HAP-1 (cell line): ENCODE measurements around the gene CMSS1.
"Not testable (repeated sequence)": the region's sequence is repeated elsewhere in the genome, so short reads cannot be mapped to it uniquely, and the experiment has no call there.

ENCODE experiments used
- DNase-seq, 2 experiments: peaks; one replicate each; pipeline ENCODE4 v3.0.0-alpha.2; 2016 to 2020; ENCODE audit warnings: low spot score in 2 of 2
- H3K27me3 ChIP-seq: fragments of 250-450 bp; sonication (Bioruptor Pico); 2 replicates; pipeline ENCODE4 v1.5.1; 2020; ENCODE audit warnings: low read depth, mild to moderate bottlenecking, moderate library complexity
- H3K36me3 ChIP-seq: fragments of 250-450 bp; sonication (Bioruptor Pico); replicated peaks from 2 replicates; pipeline ENCODE4 v1.5.1; 2020; ENCODE audit warnings: mild to moderate bottlenecking
- H3K4me1 ChIP-seq: fragments of 250-450 bp; sonication (Bioruptor Pico); 2 replicates; pipeline ENCODE4 v1.5.1; 2020; ENCODE audit warnings: mild to moderate bottlenecking
- H3K4me3 ChIP-seq: fragments of 250-450 bp; sonication (Bioruptor Pico); 2 replicates; pipeline ENCODE4 v1.5.1; 2020; ENCODE audit warnings: mild to moderate bottlenecking, moderate library complexity
- H3K9me3 ChIP-seq: fragments of 250-450 bp; sonication (Bioruptor Pico); 2 replicates; pipeline ENCODE4 v1.5.1; 2020; ENCODE audit warnings: mild to moderate bottlenecking, moderate library complexity
- in situ Hi-C: fragments of 300-500 bp; cut with MboI; formaldehyde crosslinking; loops from 3 replicates; pipeline ENCODE4 v1.14.3; 2020; ENCODE audit warnings: low sequenced_read_pairs, inconsistent platforms, mixed read lengths

CMSS1 gene

DNA sequence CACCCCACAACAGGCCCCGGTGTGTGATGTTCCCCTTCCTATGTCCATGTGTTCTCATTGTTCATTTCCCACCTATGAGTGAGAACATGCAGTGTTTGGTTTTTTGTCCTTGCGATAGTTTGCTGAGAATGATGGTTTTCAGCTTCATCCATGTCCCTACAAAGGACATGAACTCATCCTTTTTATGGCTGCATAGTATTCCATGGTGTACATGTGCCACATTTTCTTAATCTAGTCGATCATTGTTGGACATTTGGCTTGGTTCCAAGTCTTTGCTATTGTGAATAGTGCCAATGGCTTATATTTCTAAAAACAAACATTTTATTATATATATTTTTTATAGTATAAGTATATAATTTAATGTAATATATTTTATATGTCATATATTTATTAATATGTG is 233.9 kb downstream of the CMSS1 start:
- not testable (repeated sequence) for H3K36me3 ChIP-seq, H3K9me3 ChIP-seq, H3K4me3 ChIP-seq, H3K27me3 ChIP-seq, DNase-seq
- peaks cover 11% of the 10 kb centered on the region for H3K4me1 ChIP-seq
- in situ Hi-C loops = loop anchor here (25.0 kb wide), 1 partner anchor 214 kb away; no protein-coding TSS in a partner anchor

DNA sequence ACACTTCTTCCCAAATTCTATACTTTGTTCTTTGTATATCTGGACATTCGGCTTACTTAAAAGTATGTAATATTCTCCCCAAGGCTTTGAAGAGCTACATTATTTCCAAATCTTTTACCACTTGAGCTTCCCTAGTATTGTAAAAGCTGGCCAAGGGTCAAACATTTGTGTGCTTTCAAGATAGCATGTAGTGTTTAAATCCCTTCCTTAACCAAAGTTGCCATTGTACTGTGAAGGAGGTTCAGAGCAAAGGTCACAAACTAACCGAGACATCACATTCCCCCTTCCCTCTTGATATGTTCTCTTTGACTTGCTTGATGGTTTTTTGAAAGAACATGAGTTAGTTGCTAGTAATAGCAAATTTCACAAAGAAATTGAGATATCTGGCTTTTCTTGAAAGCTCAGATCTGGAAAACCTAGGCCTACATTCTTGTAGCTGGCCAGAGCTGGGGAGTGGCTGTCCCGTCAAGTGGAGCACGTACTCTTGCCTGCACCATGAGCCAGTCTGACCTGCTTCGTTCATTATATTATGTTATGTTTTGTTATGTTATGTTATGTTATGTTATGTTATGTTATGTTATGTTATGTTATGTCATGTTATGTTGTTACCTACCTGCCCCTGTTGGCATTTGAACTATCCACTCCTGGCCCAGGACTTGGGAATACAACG is 236.4 kb downstream of the CMSS1 start:
- Histone ChIP-seq H3K4me3 (no peak overlapping the region), H3K9me3 (no peaks in the 10 kb centered on the region), H3K4me1 (no peaks in the 10 kb centered on the region), H3K36me3 (no peaks in the 10 kb centered on the region), H3K27me3 (no peaks in the 10 kb centered on the region)
- DNase-seq = no peak
- in situ Hi-C loops = loop anchor here (25.0 kb wide), 1 partner anchor 217 kb away; no protein-coding TSS in a partner anchor

DNA sequence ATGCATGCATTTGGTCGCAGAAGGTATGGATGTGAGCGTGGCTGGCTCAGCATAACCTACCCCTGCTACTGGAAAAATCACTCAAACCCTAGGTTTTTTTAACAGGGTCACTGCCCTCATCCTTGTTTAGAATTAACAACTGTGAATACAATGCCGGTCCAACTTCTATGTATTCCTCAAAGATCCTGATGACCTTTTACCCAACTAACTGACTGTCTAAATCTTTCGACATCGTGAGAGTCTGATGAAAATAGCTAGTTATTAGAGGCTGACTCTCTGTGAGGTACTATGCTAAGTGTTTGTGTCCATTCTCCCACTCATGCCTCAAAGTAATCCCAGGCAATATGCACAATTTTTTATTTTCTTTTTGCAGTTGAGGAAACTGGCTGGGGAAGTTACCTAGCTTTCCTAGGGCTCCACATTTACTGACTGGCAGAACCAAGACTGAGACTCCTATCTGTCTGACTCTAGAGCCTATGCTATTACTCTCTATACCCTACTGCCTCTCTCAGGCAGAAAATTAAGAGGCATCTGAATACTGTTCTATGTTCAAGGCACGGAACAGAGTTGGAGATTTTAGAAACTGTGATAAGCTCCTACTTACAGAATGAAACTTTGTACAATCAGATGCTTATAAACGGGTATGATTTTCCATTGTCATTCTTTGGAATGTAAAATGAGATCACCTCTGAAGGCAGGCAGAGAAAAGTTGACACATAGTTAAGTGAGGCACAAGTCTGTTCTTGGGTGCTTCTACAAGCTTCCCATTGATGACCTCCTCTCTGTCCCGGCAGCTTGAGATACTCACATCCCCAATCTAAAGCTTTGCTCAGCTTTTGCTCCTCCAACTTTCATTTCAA is 240.3 kb downstream of the CMSS1 start:
- Histone ChIP-seq H3K27me3 (no peaks in the 10 kb centered on the region), H3K4me3 (no peak overlapping the region), H3K4me1 (no peaks in the 10 kb centered on the region), H3K36me3 (no peaks in the 10 kb centered on the region), H3K9me3 (no peaks in the 10 kb centered on the region)
- in situ Hi-C loops = loop anchor here (25.0 kb wide), 1 partner anchor 221 kb away; no protein-coding TSS in a partner anchor
- DNase-seq = no peak

DNA sequence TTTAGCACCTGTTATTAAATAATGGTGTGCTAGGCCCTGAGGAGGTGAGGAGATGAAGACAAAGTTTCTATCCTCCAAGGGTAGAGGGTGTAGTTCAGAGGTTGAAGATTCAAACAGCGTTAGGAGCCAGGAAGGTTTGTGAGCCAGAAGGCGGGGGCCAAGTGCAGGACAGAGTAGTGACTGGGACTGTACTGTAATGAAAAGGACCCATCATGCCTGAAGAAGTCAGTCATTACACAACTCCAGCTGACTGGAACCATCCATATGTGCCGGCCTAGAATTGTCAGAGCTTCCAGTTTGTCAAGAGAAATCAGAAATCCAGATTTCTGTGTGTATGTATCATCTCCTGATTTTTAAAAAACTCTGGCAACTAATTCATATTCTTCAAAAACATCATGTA is 241.8 kb downstream of the CMSS1 start:
- no peaks in the 10 kb centered on the region for H3K4me1 ChIP-seq
- H3K9me3 ChIP-seq = no peaks in the 10 kb centered on the region
- H3K4me3 ChIP-seq = no peak overlapping the region
- in situ Hi-C loops = loop anchor here (25.0 kb wide), 1 partner anchor 222 kb away; no protein-coding TSS in a partner anchor
- no peak for DNase-seq
- no peaks in the 10 kb centered on the region for H3K27me3 ChIP-seq
- no peaks in the 10 kb centered on the region for H3K36me3 ChIP-seq

DNA sequence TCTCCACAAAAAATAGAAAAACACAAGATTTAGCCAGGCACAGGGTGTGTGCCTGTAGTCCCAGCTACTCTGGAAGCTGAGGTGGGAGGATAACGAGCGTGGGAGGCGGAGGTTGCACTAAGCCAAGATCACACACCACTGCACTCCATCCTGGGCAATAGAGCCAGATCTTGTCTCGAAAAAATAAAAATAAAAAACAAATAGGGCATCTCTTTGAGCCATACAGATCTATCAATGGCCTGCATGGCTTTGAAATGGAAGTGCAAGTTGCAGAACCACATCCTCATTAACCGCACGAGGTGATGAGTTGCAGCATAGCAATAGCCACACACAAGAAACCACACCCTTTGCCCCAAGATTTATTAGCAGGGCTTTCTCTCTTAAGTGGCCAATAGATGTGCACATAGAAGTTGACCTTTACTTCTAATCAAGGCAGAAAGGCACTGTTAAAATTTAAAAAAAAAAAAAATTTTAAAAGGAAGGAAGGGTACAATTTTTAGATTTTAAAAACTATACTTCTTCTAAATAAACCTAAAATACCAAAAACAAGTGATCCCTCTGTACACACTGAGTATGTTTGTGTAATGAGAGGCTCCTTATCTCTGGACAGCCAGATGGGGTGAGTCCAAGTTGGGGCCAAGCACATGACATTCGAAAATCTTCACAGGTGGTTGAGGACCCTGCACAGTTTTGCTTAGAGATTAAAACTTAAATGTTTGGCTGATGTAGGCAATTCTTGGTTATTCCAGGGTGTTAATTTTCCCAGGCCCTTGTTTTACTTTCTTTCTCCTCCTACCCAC is 243.2 kb downstream of the CMSS1 start:
- in situ Hi-C loops = loop anchor here (10.0 to 25.0 kb wide), 2 partner anchors 194 to 224 kb away; no protein-coding TSS in a partner anchor
- Histone ChIP-seq H3K36me3 (no peaks in the 10 kb centered on the region), H3K4me1 (no peaks in the 10 kb centered on the region), H3K27me3 (no peaks in the 10 kb centered on the region), H3K4me3 (no peak overlapping the region), H3K9me3 (no peaks in the 10 kb centered on the region)
- DNase-seq = no peak

DNA sequence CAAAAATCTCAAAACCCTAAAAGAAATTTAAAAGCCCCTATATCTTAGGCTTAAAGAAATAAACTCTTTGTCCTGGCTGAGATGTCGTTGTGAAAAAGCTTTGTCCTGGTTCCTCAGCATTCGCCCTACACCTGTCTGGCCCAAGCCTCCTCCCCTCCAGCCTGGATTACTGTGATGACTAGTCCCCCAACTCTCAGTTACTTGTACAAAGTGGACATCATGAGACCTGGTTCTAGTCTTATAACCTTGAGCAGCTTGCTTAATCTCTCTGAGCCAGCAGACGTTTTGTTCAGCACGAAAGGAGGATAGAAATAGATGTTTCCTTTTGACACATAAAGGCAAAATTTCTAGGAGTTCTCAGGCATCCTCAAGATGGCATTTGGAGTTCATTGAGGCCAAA is 245.0 kb downstream of the CMSS1 start:
- DNase-seq = no peak
- Histone ChIP-seq H3K36me3 (no peaks in the 10 kb centered on the region), H3K4me1 (no peaks in the 10 kb centered on the region), H3K4me3 (no peak overlapping the region), H3K9me3 (no peaks in the 10 kb centered on the region), H3K27me3 (no peaks in the 10 kb centered on the region)
- in situ Hi-C loops = loop anchor here (10.0 to 25.0 kb wide), 2 partner anchors 192 to 225 kb away; no protein-coding TSS in a partner anchor

DNA sequence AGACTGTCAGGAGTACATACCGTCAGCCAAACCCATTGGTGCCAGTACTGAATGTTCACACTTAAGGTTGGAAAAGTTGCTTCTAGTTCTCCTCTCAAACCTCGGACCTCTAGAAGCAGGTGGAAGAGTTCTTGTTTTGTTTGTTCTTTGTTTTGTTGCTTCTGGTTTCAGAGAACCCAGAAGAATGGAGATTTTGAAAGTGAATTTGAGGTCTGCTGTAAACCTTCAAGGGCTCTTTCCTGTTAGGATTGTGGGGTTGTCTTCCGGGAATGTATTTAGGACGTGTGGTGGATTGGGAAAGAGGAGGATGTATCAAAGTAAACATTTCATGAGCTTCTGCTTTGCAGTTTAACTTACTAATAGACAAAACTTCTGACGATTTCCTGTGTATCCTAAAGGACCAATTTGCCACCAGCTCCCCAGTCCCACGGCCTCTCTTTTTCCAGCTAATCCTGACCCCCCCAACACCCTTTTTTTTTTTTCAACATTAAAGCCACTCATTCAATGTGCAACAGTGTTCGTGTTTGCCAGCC is 246.3 kb downstream of the CMSS1 start:
- DNase-seq = no peak
- no peak overlapping the region for H3K4me3 ChIP-seq
- no peaks in the 10 kb centered on the region for H3K27me3 ChIP-seq
- H3K4me1 ChIP-seq = 0 out of 2 replicates have a peak, but pooled peaks cover 2% of the 10 kb centered on the region
- in situ Hi-C loops = loop anchor here (10.0 to 25.0 kb wide), 2 partner anchors 191 to 227 kb away; no protein-coding TSS in a partner anchor
- no peaks in the 10 kb centered on the region for H3K36me3 ChIP-seq
- H3K9me3 ChIP-seq = no peaks in the 10 kb centered on the region

DNA sequence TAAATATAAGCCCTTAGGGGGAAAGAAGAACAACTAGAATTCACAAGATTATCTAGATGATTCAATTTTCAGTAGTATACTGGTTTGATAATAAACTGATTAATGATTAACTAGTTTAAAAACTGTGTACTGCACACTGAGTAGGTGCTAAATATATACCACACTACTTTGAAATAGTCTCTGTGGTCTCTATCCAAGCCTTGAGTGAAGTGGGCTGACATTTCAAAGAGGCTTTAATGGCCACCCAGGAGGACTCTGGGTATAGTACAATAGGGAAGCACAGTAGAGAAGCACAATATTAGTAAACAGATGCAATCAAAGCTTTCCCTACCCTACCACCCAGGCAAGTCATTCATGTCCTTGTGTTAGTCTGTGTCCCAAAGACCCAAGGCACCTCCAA is 249.9 kb downstream of the CMSS1 start:
- no peaks in the 10 kb centered on the region for H3K27me3 ChIP-seq
- no peaks in the 10 kb centered on the region for H3K36me3 ChIP-seq
- no peak overlapping the region for H3K4me3 ChIP-seq
- H3K9me3 ChIP-seq = no peaks in the 10 kb centered on the region
- no peak for DNase-seq
- in situ Hi-C loops = loop anchor here (10.0 to 25.0 kb wide), 2 partner anchors 187 to 230 kb away; no protein-coding TSS in a partner anchor
- peaks cover 14% of the 10 kb centered on the region for H3K4me1 ChIP-seq

DNA sequence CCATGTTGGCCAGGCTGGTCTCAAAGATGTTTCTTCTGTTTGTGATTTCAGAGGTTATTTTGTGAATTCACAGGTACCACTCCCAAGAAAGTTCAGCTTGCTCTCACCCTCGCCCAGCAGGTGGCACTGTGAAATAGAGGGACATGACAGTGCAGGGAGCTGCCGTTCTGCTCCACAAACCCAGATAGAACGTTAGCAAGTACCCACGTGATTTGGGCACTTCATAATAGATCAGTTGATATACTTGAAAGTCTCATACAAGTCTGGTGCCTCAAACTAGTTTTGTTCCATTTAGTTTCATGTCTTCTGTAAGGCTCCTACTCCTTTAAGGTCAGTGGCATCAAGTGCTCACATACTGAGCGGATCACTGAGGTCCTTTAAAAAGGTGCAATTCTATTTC is 251.2 kb downstream of the CMSS1 start:
- H3K36me3 ChIP-seq = no peaks in the 10 kb centered on the region
- in situ Hi-C loops = loop anchor here (10.0 to 25.0 kb wide), 2 partner anchors 186 to 232 kb away; no protein-coding TSS in a partner anchor
- H3K9me3 ChIP-seq = no peaks in the 10 kb centered on the region
- H3K4me3 ChIP-seq = no peak overlapping the region
- DNase-seq = peak; percentile 62 to 88
- H3K4me1 ChIP-seq = peaks cover 21% of the 10 kb centered on the region
- H3K27me3 ChIP-seq = no peaks in the 10 kb centered on the region

DNA sequence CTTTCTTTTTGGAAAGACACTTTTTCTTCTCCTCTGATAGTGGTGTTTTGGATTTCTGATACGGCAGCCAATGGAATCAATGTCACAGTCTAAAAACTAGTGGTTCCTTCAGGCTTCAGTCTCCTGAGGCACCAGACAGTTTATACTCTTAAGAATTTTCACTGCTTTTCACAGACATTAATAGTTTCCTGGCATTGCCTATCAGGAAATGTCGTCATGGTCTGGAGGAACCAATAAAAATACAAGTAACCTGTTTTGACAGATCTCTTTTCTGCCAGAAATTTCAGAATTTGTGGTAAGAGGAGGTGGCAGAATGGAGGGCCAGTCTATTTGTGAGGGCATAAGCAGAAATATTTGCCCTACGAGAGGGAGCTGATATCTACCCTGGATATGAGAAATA is 251.8 kb downstream of the CMSS1 start:
- in situ Hi-C loops = loop anchor here (10.0 to 25.0 kb wide), 2 partner anchors 185 to 232 kb away; no protein-coding TSS in a partner anchor
- Histone ChIP-seq H3K36me3 (no peaks in the 10 kb centered on the region), H3K9me3 (no peaks in the 10 kb centered on the region), H3K27me3 (no peaks in the 10 kb centered on the region), H3K4me3 (no peak overlapping the region), H3K4me1 (peaks cover 21% of the 10 kb centered on the region)
- DNase-seq = no peak

DNA sequence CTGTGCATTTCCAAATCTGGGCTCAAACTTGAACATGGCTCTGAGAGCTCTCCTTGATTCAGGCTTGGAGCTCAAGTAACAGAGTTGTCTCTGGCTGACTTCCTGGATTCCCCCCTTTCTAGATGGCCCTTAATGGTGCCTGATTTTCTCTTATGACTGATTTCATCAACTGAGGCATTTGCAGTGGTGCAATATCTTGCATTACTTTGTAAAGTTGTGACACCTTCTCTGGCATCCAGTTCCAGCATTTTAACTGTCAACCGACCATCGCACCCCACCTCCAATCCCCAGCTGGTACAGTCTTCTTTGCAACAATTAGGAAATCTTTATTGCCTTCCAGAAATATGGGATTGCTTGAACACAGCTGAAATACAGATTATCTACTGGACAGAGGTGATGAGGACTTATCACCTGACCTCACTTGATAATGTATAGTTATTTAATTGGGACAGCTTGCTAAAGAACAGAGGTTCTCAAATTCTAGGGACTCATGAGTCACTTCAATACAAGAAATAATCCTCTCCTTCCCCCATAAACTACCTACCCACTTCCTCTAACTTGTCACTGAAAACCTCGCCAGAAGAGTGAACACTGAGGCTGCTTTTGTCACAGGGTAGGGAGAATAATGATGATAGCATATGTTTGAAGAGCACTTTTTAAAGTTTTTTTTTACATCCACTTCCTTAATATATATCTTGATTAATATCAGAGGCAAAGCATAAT is 254.8 kb downstream of the CMSS1 start:
- no peak overlapping the region for H3K4me3 ChIP-seq
- no peaks in the 10 kb centered on the region for H3K9me3 ChIP-seq
- peaks cover 21% of the 10 kb centered on the region for H3K4me1 ChIP-seq
- H3K27me3 ChIP-seq = no peaks in the 10 kb centered on the region
- in situ Hi-C loops = loop anchor here (25.0 kb wide), 1 partner anchor 235 kb away; no protein-coding TSS in a partner anchor
- no peak for DNase-seq
- H3K36me3 ChIP-seq = no peaks in the 10 kb centered on the region

DNA sequence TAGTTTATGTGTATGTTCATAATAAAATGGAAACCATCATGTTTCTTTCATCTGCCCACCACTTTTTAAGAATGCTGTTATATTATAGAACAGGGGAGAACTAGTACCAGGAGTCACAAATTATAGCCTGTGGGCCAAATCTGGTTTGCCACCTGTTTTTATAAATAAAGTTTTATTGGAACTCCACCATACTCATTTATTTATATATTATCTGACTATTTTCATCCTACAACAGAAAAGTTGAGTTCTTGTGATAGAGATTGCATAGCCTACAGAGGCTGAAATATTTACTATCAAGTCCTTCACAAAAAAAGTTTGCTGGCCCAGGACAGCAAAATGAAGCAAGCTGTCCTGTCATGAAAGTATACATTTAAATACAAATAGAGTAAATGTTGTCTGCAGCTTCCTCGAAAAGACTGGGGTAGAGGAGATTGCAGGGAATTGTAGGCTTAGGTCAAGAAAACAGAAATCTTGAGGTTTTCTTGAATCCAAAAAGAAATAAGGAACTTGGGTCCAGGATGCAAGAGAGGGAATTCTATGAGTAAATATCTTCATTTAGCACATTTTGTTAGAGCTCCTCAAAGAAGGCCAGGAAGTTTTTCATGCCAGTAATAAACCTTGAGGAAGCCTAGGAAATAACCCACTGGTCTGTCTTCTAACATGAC is 255.5 kb downstream of the CMSS1 start:
- Histone ChIP-seq H3K9me3 (no peaks in the 10 kb centered on the region), H3K4me1 (peaks cover 21% of the 10 kb centered on the region), H3K4me3 (no peak overlapping the region), H3K27me3 (no peaks in the 10 kb centered on the region), H3K36me3 (no peaks in the 10 kb centered on the region)
- in situ Hi-C loops = loop anchor here (25.0 kb wide), 1 partner anchor 236 kb away; no protein-coding TSS in a partner anchor
- DNase-seq = no peak
